ENCODE results near the gene MAP3K5.

Gene MAP3K5

DNA sequence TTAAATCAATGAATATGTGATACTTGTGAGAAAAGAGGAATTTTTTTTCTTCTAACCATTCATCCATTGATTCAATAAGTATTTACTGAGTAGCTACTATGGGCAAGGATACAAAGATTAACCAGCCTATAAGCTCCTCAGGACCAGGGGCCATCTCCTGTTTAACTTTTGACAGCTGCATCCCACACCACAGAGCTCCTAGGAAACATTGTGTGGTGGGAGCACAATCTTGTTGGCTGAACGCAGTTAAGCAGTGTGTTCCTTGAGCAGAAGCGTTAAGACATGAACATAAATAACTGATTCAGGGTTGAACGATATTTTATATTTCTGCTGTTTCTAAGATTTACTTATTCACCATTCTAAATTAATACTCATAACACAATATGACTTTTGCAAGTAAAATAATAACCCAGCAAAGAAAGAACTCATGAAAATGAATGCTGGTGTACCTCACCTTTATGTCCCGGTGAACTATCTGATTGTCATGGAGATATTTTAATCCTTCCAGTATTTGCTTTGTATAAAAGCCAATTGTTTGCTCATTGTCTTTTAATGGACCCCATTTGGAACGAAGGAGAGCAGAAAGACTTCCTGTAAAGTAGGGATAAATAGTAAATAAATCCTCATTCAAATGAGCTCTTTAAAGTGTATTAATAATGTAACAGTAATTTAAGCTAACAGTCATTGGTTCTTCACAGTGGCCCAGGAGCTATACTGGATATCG is 179.4 kb downstream of the MAP3K5 start:
- Histone ChIP-seq H3K36me3 (ENCODE audit: control insufficient read depth in 4 of 4, insufficient read depth in 4 of 4, low read length in 3 of 4) (peaks cover 5 to 27% (median 17%) of the 10 kb centered on the region in 4 experiments), H3K27ac (ENCODE audit: insufficient read depth in 1 of 2, low read depth in 1 of 2, low read length in 2 of 2, poor library complexity in 1 of 2, severe bottlenecking in 2 of 2) (no peak overlapping the region), H3K9me3 (ENCODE audit: control extremely low read depth in 1 of 5, control insufficient read depth in 4 of 5, insufficient read depth in 2 of 5, low read depth in 1 of 5, low read length in 4 of 5) (no peaks in the 10 kb centered on the region), H3K4me1 (ENCODE audit: control extremely low read depth in 1 of 4, control insufficient read depth in 4 of 4, insufficient read depth in 4 of 4, low read length in 3 of 4) (peaks cover 3 to 16% (median 10%) of the 10 kb centered on the region in 4 experiments), H3K4me3 (ENCODE audit: control insufficient read depth in 1 of 7, extremely low read depth in 1 of 7, insufficient read depth in 4 of 7, low read depth in 2 of 7, low read length in 6 of 7) (no peak overlapping the region), H3K27me3 (replicated peaks in 2 of 5; ENCODE audit: control insufficient read depth in 4 of 5, insufficient read depth in 5 of 5, low read length in 4 of 5) (no peaks in the 10 kb centered on the region)
- no peak for DNase-seq
- POLR2A ChIA-PET: interaction anchor here (0.6 kb wide), 1 partner anchor 338 kb away, joined by 3 read pairs; no protein-coding TSS in a partner anchor
- WGBS (ENCODE audit: insufficient coverage): 100% methylated on average over 1 of the region's 6 CpGs
- CTCF ChIA-PET: interaction anchor here (0.7 to 2.5 kb wide), 7 partner anchors 11 to 179 kb away, joined by 3 to 12 read pairs (median 5); partner anchors contain the start of gene MAP3K5

- Histone ChIP-seq H3K9me3 (ENCODE audit: control extremely low read depth in 1 of 5, control insufficient read depth in 4 of 5, insufficient read depth in 2 of 5, low read depth in 1 of 5, low read length in 4 of 5) (no peaks in the 10 kb centered on the region), H3K27ac (ENCODE audit: insufficient read depth in 1 of 2, low read depth in 1 of 2, low read length in 2 of 2, poor library complexity in 1 of 2, severe bottlenecking in 2 of 2) (no peak overlapping the region), H3K4me1 (ENCODE audit: control extremely low read depth in 1 of 4, control insufficient read depth in 4 of 4, insufficient read depth in 4 of 4, low read length in 3 of 4) (peaks cover 3 to 16% (median 10%) of the 10 kb centered on the region in 4 experiments), H3K36me3 (ENCODE audit: control insufficient read depth in 4 of 4, insufficient read depth in 4 of 4, low read length in 3 of 4) (peaks cover 5 to 28% (median 16%) of the 10 kb centered on the region in 4 experiments), H3K27me3 (replicated peaks in 2 of 5; ENCODE audit: control insufficient read depth in 4 of 5, insufficient read depth in 5 of 5, low read length in 4 of 5) (no peaks in the 10 kb centered on the region), H3K4me3 (ENCODE audit: control insufficient read depth in 1 of 7, extremely low read depth in 1 of 7, insufficient read depth in 4 of 7, low read depth in 2 of 7, low read length in 6 of 7) (no peak overlapping the region)
- no peak for DNase-seq
- POLR2A ChIA-PET: interaction anchor here (0.6 kb wide), 1 partner anchor 339 kb away, joined by 3 read pairs; no protein-coding TSS in a partner anchor
- CTCF ChIA-PET: interaction anchor here (0.5 to 2.5 kb wide), 10 partner anchors 9 to 423 kb away, joined by 3 to 12 read pairs (median 3); partner anchors contain the start of gene MAP3K5
- 100% methylated on average over 1 of the region's 1 CpG for WGBS (ENCODE audit: insufficient coverage)
These were observed 180.5 kb downstream of the MAP3K5 start for GRCh38 chr6:136611746-136612145.

GRCh38 chr6:136611133-136611532 is 181.1 kb downstream of the MAP3K5 start:
- ChIA-PET CTCF (interaction anchor here (0.5 to 1.7 kb wide), 5 partner anchors 8 to 423 kb away, joined by 3 to 7 read pairs (median 3); no protein-coding TSS in a partner anchor), POLR2A (no interaction called here)
- Histone ChIP-seq H3K4me1 (ENCODE audit: control extremely low read depth in 1 of 4, control insufficient read depth in 4 of 4, insufficient read depth in 4 of 4, low read length in 3 of 4) (peaks cover 3 to 16% (median 10%) of the 10 kb centered on the region in 4 experiments), H3K27ac (ENCODE audit: insufficient read depth in 1 of 2, low read depth in 1 of 2, low read length in 2 of 2, poor library complexity in 1 of 2, severe bottlenecking in 2 of 2) (no peak overlapping the region), H3K27me3 (replicated peaks in 2 of 5; ENCODE audit: control insufficient read depth in 4 of 5, insufficient read depth in 5 of 5, low read length in 4 of 5) (no peaks in the 10 kb centered on the region), H3K9me3 (ENCODE audit: control extremely low read depth in 1 of 5, control insufficient read depth in 4 of 5, insufficient read depth in 2 of 5, low read depth in 1 of 5, low read length in 4 of 5) (no peaks in the 10 kb centered on the region), H3K36me3 (ENCODE audit: control insufficient read depth in 4 of 4, insufficient read depth in 4 of 4, low read length in 3 of 4) (peaks cover 8 to 27% (median 16%) of the 10 kb centered on the region in 4 experiments), H3K4me3 (ENCODE audit: control insufficient read depth in 1 of 7, extremely low read depth in 1 of 7, insufficient read depth in 4 of 7, low read depth in 2 of 7, low read length in 6 of 7) (no peak overlapping the region)
- DNase-seq: no peak
- no CpG with 5 or more reads among the region's 2 CpGs for WGBS (ENCODE audit: insufficient coverage)

DNA sequence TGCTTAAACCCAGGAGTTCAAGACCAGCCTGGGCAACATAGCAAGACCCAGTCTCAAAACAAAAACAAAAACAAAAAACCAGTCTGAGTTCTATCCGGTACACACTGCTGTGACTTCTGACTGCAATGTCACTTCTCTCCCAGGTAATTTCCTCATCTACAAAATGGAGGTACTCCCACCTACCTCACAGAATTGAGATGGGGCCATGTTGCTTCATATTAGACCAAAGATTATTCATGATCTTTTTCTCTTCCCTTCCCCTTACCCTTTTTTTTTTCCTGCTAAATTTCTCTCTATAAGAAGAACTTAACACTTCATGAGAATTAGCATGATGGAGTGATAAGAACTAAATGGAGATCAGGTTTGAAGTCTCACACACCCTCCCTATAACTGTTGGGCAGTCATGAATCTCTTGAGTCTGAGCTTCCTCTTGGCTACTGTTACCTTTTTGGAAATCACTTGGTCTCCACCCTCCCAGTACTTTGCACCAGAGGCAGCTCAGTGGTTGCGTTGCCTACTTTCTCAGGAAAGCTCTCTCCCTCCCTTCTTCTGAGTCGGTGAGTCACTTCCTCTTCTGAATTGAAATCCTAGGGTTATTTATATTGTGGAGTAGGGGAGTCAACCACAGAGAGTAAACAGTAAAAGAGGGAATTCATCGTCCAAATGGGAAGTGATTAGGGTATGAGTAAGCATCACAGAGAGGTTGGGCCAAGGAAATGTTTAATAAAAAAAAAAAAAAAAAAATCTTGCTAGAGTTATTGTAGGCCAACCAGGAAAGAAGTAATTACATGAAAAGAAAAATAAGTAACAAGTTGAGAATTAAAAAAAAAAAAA is 182.2 kb downstream of the MAP3K5 start:
- Histone ChIP-seq H3K27me3 (replicated peaks in 2 of 5; ENCODE audit: control insufficient read depth in 4 of 5, insufficient read depth in 5 of 5, low read length in 4 of 5) (no peaks in the 10 kb centered on the region), H3K4me1 (ENCODE audit: control extremely low read depth in 1 of 4, control insufficient read depth in 4 of 4, insufficient read depth in 4 of 4, low read length in 3 of 4) (peaks cover 3 to 16% (median 10%) of the 10 kb centered on the region in 4 experiments), H3K36me3 (ENCODE audit: control insufficient read depth in 4 of 4, insufficient read depth in 4 of 4, low read length in 3 of 4) (peaks cover 8 to 24% (median 15%) of the 10 kb centered on the region in 4 experiments), H3K4me3 (ENCODE audit: control insufficient read depth in 1 of 7, extremely low read depth in 1 of 7, insufficient read depth in 4 of 7, low read depth in 2 of 7, low read length in 6 of 7) (peak overlapping the region in 1 of 7 experiments; percentile 21), H3K9me3 (ENCODE audit: control extremely low read depth in 1 of 5, control insufficient read depth in 4 of 5, insufficient read depth in 2 of 5, low read depth in 1 of 5, low read length in 4 of 5) (no peaks in the 10 kb centered on the region), H3K27ac (ENCODE audit: insufficient read depth in 1 of 2, low read depth in 1 of 2, low read length in 2 of 2, poor library complexity in 1 of 2, severe bottlenecking in 2 of 2) (peak overlapping the region in 1 of 2 experiments; percentile 65)
- ChIA-PET POLR2A (interaction anchor here (0.7 kb wide), 1 partner anchor 188 kb away, joined by 5 read pairs; no protein-coding TSS in a partner anchor), CTCF (interaction anchor here (1.5 to 1.8 kb wide), 3 partner anchors 7 to 34 kb away, joined by 3 to 7 read pairs (median 6); no protein-coding TSS in a partner anchor)
- 83% methylated on average over 1 of the region's 4 CpGs for WGBS (ENCODE audit: insufficient coverage)
- peak; percentile 81 to 89 (median 84) for DNase-seq

- ChIA-PET POLR2A (no interaction called here), CTCF (interaction anchor here (0.6 to 2.4 kb wide), 8 partner anchors 9 to 186 kb away, joined by 3 to 12 read pairs (median 4); partner anchors contain the start of gene MAP3K5)
- no peak for DNase-seq
- peaks cover 9 to 32% (median 16%) of the 10 kb centered on the region in 4 experiments for H3K36me3 ChIP-seq (ENCODE audit: control insufficient read depth in 4 of 4, insufficient read depth in 4 of 4, low read length in 3 of 4)
- no peaks in the 10 kb centered on the region for H3K27me3 ChIP-seq (replicated peaks in 2 of 5; ENCODE audit: control insufficient read depth in 4 of 5, insufficient read depth in 5 of 5, low read length in 4 of 5)
- no peak overlapping the region for H3K27ac ChIP-seq (ENCODE audit: insufficient read depth in 1 of 2, low read depth in 1 of 2, low read length in 2 of 2, poor library complexity in 1 of 2, severe bottlenecking in 2 of 2)
- no peaks in the 10 kb centered on the region for H3K9me3 ChIP-seq (ENCODE audit: control extremely low read depth in 1 of 5, control insufficient read depth in 4 of 5, insufficient read depth in 2 of 5, low read depth in 1 of 5, low read length in 4 of 5)
- 90% methylated on average over 2 of the region's 3 CpGs for whole genome bisulfite sequencing (ENCODE audit: insufficient coverage)
- no peak overlapping the region for H3K4me3 ChIP-seq (ENCODE audit: control insufficient read depth in 1 of 7, extremely low read depth in 1 of 7, insufficient read depth in 4 of 7, low read depth in 2 of 7, low read length in 6 of 7)
- H3K4me1 ChIP-seq (ENCODE audit: control extremely low read depth in 1 of 4, control insufficient read depth in 4 of 4, insufficient read depth in 4 of 4, low read length in 3 of 4): peaks cover 3 to 16% (median 10%) of the 10 kb centered on the region in 4 experiments
These were observed 183.3 kb downstream of the MAP3K5 start for GRCh38 chr6:136608991-136609390.

DNA sequence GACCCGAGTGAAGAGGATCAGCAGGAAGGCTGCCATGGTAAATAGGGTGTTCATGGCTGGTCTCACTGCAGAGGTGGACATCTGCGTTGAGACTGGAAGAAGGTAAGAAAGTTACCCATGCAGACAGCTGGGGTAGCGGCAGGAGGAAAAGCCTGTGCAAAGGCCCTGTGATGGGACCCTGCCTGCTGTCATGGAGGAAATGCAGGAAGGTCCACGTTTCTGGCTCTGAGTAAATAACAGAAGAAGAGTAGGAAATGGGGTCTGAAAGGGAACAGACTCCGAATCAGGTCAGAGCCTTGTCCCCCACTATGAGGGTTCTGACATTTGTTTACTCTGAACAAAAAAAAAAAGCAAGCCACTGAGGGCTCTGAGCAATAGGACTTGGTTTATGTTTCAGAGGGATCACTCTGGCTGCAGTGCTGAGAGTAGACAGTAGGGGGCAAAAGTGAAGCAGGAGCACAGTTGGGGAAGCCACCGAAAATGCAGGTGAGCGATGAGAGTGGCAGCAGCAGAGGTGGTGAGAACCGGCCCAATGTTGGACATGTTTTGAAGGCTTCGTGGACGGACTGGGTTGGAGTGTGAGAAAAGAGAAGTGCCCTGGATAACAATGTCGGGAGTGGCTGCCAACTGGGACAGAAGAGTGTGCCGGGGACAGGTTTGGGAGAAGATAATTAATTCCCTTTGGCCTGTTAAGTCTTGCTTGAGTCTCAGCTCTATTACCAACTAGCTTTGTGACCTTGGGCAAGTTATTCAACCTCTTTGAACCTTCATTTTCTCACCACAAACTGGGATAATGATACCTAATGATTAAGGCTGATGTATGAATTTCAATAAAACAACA is 184.1 kb downstream of the MAP3K5 start:
- CTCF ChIA-PET: interaction anchor here (0.7 to 2.4 kb wide), 9 partner anchors 9 to 187 kb away, joined by 3 to 12 read pairs (median 4); partner anchors contain the start of gene MAP3K5
- whole genome bisulfite sequencing (ENCODE audit: insufficient coverage): 83% methylated on average over 11 of the region's 12 CpGs

More for the DNA sequence above, 184.1 kb downstream of the MAP3K5 start:
- peak; percentile 68 to 80 (median 71) for DNase-seq
- POLR2A ChIA-PET: no interaction called here
- Histone ChIP-seq H3K36me3 (ENCODE audit: control insufficient read depth in 4 of 4, insufficient read depth in 4 of 4, low read length in 3 of 4) (peaks cover 13 to 34% (median 18%) of the 10 kb centered on the region in 4 experiments), H3K27ac (ENCODE audit: insufficient read depth in 1 of 2, low read depth in 1 of 2, low read length in 2 of 2, poor library complexity in 1 of 2, severe bottlenecking in 2 of 2) (no peak overlapping the region), H3K9me3 (ENCODE audit: control extremely low read depth in 1 of 5, control insufficient read depth in 4 of 5, insufficient read depth in 2 of 5, low read depth in 1 of 5, low read length in 4 of 5) (no peaks in the 10 kb centered on the region), H3K4me3 (ENCODE audit: control insufficient read depth in 1 of 7, extremely low read depth in 1 of 7, insufficient read depth in 4 of 7, low read depth in 2 of 7, low read length in 6 of 7) (no peak overlapping the region), H3K27me3 (replicated peaks in 2 of 5; ENCODE audit: control insufficient read depth in 4 of 5, insufficient read depth in 5 of 5, low read length in 4 of 5) (no peaks in the 10 kb centered on the region), H3K4me1 (ENCODE audit: control extremely low read depth in 1 of 4, control insufficient read depth in 4 of 4, insufficient read depth in 4 of 4, low read length in 3 of 4) (peaks cover 3 to 16% (median 10%) of the 10 kb centered on the region in 4 experiments)
